Measurements from ENCODE around the gene XRRA1.

Gene XRRA1

DNA sequence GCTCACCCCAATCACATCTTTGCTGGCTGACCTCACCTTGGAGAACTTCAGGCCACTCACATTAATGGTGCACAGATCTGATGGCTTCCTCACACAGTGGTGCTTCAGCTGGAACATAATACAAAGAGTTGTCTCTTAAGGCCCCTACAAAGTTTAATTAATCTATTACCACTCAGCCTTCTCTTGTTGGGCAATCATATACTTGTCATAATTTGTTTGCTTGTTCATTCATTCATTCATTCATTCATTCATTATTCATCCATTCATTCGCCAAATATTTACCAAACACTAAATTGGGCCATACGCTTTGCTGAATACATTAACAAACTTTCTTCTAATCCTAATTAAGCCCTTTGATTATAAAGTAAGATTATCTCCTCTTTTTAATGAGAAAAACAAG lies 15.1 kb downstream of the XRRA1 start:
- TF ChIP-seq PPARA (CRISPR knock-in tag; IDR thresholded peaks at IDR 0.05; ENCODE audit: borderline replicate concordance) (no peak), GLIS3 (CRISPR knock-in tag; IDR thresholded peaks at IDR 0.05) (no peak), BACH2 (CRISPR knock-in tag; IDR thresholded peaks at IDR 0.05; ENCODE audit: borderline replicate concordance) (no peak), ARNTL (CRISPR knock-in tag; IDR thresholded peaks at IDR 0.05; ENCODE audit: borderline replicate concordance, low read depth) (no peak), OSR1 (CRISPR knock-in tag; IDR thresholded peaks at IDR 0.05) (no peak), ZNF70 (CRISPR knock-in tag; IDR thresholded peaks at IDR 0.05) (no peak), ZFP3 (CRISPR knock-in tag; IDR thresholded peaks at IDR 0.05) (no peak), TOX (CRISPR knock-in tag; IDR thresholded peaks at IDR 0.05; ENCODE audit: borderline replicate concordance) (no peak), CSDC2 (CRISPR knock-in tag; IDR thresholded peaks at IDR 0.05) (no peak), ESRRG (CRISPR knock-in tag; IDR thresholded peaks at IDR 0.05) (no peak), RARB (CRISPR knock-in tag; IDR thresholded peaks at IDR 0.05) (no peak), TCF4 (CRISPR knock-in tag; IDR thresholded peaks at IDR 0.05; ENCODE audit: borderline replicate concordance) (no peak), ISL1 (CRISPR knock-in tag; IDR thresholded peaks at IDR 0.05) (no peak), SNAI2 (CRISPR knock-in tag; IDR thresholded peaks at IDR 0.05) (no peak), ZNF565 (CRISPR knock-in tag; conservative IDR thresholded peaks at IDR 0.05; ENCODE audit: low read depth) (no peak), ZC3H10 (CRISPR knock-in tag; IDR thresholded peaks at IDR 0.05) (no peak)
- TF ChIP-seq, protein P1, sequence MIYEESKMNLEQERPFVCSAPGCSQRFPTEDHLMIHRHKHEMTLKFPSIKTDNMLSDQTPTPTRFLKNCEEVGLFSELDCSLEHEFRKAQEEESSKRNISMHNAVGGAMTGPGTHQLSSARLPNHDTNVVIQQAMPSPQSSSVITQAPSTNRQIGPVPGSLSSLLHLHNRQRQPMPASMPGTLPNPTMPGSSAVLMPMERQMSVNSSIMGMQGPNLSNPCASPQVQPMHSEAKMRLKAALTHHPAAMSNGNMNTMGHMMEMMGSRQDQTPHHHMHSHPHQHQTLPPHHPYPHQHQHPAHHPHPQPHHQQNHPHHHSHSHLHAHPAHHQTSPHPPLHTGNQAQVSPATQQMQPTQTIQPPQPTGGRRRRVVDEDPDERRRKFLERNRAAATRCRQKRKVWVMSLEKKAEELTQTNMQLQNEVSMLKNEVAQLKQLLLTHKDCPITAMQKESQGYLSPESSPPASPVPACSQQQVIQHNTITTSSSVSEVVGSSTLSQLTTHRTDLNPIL (CRISPR knock-in tag; IDR thresholded peaks at IDR 0.05; ENCODE audit: low read depth), result no peak
- TF ChIP-seq, protein P2, sequence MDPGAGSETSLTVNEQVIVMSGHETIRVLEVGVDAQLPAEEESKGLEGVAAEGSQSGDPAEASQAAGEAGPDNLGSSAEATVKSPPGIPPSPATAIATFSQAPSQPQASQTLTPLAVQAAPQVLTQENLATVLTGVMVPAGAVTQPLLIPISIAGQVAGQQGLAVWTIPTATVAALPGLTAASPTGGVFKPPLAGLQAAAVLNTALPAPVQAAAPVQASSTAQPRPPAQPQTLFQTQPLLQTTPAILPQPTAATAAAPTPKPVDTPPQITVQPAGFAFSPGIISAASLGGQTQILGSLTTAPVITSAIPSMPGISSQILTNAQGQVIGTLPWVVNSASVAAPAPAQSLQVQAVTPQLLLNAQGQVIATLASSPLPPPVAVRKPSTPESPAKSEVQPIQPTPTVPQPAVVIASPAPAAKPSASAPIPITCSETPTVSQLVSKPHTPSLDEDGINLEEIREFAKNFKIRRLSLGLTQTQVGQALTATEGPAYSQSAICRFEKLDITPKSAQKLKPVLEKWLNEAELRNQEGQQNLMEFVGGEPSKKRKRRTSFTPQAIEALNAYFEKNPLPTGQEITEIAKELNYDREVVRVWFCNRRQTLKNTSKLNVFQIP (CRISPR knock-in tag; IDR thresholded peaks at IDR 0.05; ENCODE audit: borderline replicate concordance, low read depth), result no peak
- no peak for ATAC-seq

DNA sequence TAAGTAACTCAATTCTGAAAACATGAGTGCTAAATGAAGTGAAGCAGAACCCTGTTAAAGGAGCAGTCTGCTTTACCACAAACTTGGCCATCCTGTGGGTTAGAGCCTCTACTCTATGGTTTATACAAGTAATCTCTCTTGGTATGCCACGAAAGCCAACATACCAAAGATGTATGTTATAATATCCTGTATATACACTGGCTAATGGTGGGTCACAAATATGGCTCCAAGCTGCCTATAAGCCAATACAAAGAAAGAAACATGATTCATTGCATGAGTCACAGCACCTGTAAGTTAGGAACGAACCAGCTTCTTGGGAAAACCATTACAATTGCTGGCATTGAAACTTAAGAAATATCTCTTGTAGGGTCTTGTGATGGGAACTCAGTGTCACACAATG lies 16.1 kb downstream of the XRRA1 start:
- TF ChIP-seq RARB (CRISPR knock-in tag; IDR thresholded peaks at IDR 0.05), result no peak
- TF ChIP-seq, protein P2 (CRISPR knock-in tag; IDR thresholded peaks at IDR 0.05; ENCODE audit: borderline replicate concordance, low read depth), result no peak
- TF ChIP-seq ARNTL (CRISPR knock-in tag; IDR thresholded peaks at IDR 0.05; ENCODE audit: borderline replicate concordance, low read depth), result no peak
- TF ChIP-seq ESRRG (CRISPR knock-in tag; IDR thresholded peaks at IDR 0.05), result no peak
- no peak for TF ChIP-seq ZNF8 (CRISPR knock-in tag; IDR thresholded peaks at IDR 0.05)
- TF ChIP-seq, protein P3, sequence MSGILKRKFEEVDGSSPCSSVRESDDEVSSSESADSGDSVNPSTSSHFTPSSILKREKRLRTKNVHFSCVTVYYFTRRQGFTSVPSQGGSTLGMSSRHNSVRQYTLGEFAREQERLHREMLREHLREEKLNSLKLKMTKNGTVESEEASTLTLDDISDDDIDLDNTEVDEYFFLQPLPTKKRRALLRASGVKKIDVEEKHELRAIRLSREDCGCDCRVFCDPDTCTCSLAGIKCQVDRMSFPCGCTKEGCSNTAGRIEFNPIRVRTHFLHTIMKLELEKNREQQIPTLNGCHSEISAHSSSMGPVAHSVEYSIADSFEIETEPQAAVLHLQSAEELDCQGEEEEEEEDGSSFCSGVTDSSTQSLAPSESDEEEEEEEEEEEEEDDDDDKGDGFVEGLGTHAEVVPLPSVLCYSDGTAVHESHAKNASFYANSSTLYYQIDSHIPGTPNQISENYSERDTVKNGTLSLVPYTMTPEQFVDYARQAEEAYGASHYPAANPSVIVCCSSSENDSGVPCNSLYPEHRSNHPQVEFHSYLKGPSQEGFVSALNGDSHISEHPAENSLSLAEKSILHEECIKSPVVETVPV (CRISPR knock-in tag; IDR thresholded peaks at IDR 0.05), result no peak
- no peak for TF ChIP-seq TCF4 (CRISPR knock-in tag; IDR thresholded peaks at IDR 0.05; ENCODE audit: borderline replicate concordance)
- TF ChIP-seq CSDC2 (CRISPR knock-in tag; IDR thresholded peaks at IDR 0.05), result no peak
- TF ChIP-seq, protein P1 (CRISPR knock-in tag; IDR thresholded peaks at IDR 0.05; ENCODE audit: low read depth), result no peak
- TF ChIP-seq ISL1 (CRISPR knock-in tag; IDR thresholded peaks at IDR 0.05), result no peak
- no peak for TF ChIP-seq ZNF565 (CRISPR knock-in tag; conservative IDR thresholded peaks at IDR 0.05; ENCODE audit: low read depth)
- no peak for TF ChIP-seq ZC3H10 (CRISPR knock-in tag; IDR thresholded peaks at IDR 0.05)
- TF ChIP-seq, protein P4, sequence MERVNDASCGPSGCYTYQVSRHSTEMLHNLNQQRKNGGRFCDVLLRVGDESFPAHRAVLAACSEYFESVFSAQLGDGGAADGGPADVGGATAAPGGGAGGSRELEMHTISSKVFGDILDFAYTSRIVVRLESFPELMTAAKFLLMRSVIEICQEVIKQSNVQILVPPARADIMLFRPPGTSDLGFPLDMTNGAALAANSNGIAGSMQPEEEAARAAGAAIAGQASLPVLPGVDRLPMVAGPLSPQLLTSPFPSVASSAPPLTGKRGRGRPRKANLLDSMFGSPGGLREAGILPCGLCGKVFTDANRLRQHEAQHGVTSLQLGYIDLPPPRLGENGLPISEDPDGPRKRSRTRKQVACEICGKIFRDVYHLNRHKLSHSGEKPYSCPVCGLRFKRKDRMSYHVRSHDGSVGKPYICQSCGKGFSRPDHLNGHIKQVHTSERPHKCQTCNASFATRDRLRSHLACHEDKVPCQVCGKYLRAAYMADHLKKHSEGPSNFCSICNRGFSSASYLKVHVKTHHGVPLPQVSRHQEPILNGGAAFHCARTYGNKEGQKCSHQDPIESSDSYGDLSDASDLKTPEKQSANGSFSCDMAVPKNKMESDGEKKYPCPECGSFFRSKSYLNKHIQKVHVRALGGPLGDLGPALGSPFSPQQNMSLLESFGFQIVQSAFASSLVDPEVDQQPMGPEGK (CRISPR knock-in tag; IDR thresholded peaks at IDR 0.05; ENCODE audit: borderline replicate concordance), result no peak
- TF ChIP-seq SNAI2 (CRISPR knock-in tag; IDR thresholded peaks at IDR 0.05), result no peak
- no peak for TF ChIP-seq BACH2 (CRISPR knock-in tag; IDR thresholded peaks at IDR 0.05; ENCODE audit: borderline replicate concordance)
- no peak for TF ChIP-seq PPARA (CRISPR knock-in tag; IDR thresholded peaks at IDR 0.05; ENCODE audit: borderline replicate concordance)
- no peak for TF ChIP-seq GLIS3 (CRISPR knock-in tag; IDR thresholded peaks at IDR 0.05)
- TF ChIP-seq ZNF70 (CRISPR knock-in tag; IDR thresholded peaks at IDR 0.05), result no peak
- ATAC-seq, result no peak; the same call in 2 of the 3 replicates

All from SK-N-SH treated with all-trans-retinoic acid at 6 μM for 48 hours (cell line).